Kidney epithelial cell (primary cell): Measurements from ENCODE around the gene SEC23B. TPM values are rescaled to one million over a fixed set of nuclear protein-coding genes. Genes with fewer than 3 reads are reported as not detected.

Experiments
- DNase-seq: peaks from one replicate; pipeline ENCODE4 v3.0.0-alpha.2; 2010; ENCODE audit warnings: low read depth
- H3K27me3 ChIP-seq: 2 replicates; pipeline ENCODE4 v1.6.0; 2011; ENCODE audit warnings: low read length; ENCODE audit not compliant: control insufficient read depth, insufficient read depth
- H3K36me3 ChIP-seq: 2 replicates; pipeline ENCODE4 v1.5.1; 2011; ENCODE audit warnings: low read length; ENCODE audit not compliant: control insufficient read depth, insufficient read depth
- H3K4me3 ChIP-seq: 2 replicates; pipeline ENCODE4 v1.5.1; 2011; ENCODE audit warnings: low read depth, mild to moderate bottlenecking, control low read depth, low read length
- CTCF ChIP-seq: IDR thresholded peaks from 2 replicates; pipeline ENCODE4 v1.5.1; 2011; ENCODE audit warnings: mild to moderate bottlenecking, moderate library complexity, low read length, control low read depth, inconsistent platforms; ENCODE audit not compliant: insufficient read depth, poor library complexity, severe bottlenecking
- total RNA-seq: library from RNA; depleted of rRNA; stranded (reverse); fragments of >200 nt; gene quantifications from 2 replicates; pipeline ENCODE4 v1.2.3, GENCODE V29; 2015

The SEC23B gene
- total RNA-seq, 1 donor from 2014 or later: 78.2 TPM

GRCh38 chr20:18596270-18596669 is 88.5 kb downstream of the SEC23B start:
- TF ChIP-seq CTCF: no peak
- H3K27me3 ChIP-seq: no peaks in the 10 kb centered on the region
- no peak overlapping the region for H3K4me3 ChIP-seq
- H3K36me3 ChIP-seq: no peaks in the 10 kb centered on the region
- no peak for DNase-seq

- TF ChIP-seq CTCF: no peak
- no peaks in the 10 kb centered on the region for H3K27me3 ChIP-seq
- no peaks in the 10 kb centered on the region for H3K36me3 ChIP-seq
- no peak for DNase-seq
- no peak overlapping the region for H3K4me3 ChIP-seq
Measured at GRCh38 chr20:18609741-18610140, 102.0 kb downstream of the SEC23B start.

Other genes with a start within 250 kb of the SEC23B start
- gene ZNF133, start 219.4 kb upstream of the SEC23B start, total RNA-seq: 10.0 and 10.8 TPM in 2 replicates
- gene DZANK1, start 40.9 kb upstream of the SEC23B start, total RNA-seq: 1.4 and 2.9 TPM in 2 replicates
- 12.3 and 13.7 TPM in 2 replicates for gene POLR3F, start 40.5 kb upstream of the SEC23B start, total RNA-seq
- gene RBBP9, start 10.7 kb upstream of the SEC23B start, total RNA-seq: 17.3 and 25.7 TPM in 2 replicates
- gene SMIM26, start 59.5 kb downstream of the SEC23B start, total RNA-seq: 122 and 178 TPM in 2 replicates
- 158 and 214 TPM in 2 replicates for gene DTD1, start 80.1 kb downstream of the SEC23B start, total RNA-seq